ENCODE data around the gene C1S. TPM values are rescaled to one million over a fixed set of nuclear protein-coding genes. Genes with fewer than 3 reads are reported as not detected.

The C1S gene
- total RNA-seq, 1 experiment from 2014 or later = 32.4 TPM

GRCh38 chr12:7092986-7093460, 32.5 kb downstream of the C1S start:
- no peaks in the 10 kb centered on the region for H3K9me3 ChIP-seq (ENCODE audit: insufficient read depth, low read depth)
- no peaks in the 10 kb centered on the region for H3K27me3 ChIP-seq (ENCODE audit: insufficient read depth, low read depth)
- CTCF ChIA-PET = interaction anchor here (0.9 kb wide), 1 partner anchor 15 kb away, joined by 4 read pairs; no protein-coding TSS in a partner anchor
- TF ChIP-seq EZH2 (IDR thresholded peaks at IDR 0.05; ENCODE audit: low read depth) (no peak), CTCF (conservative IDR thresholded peaks at IDR 0.05) (no peak)
- H3K36me3 ChIP-seq (ENCODE audit: low read depth) = no peaks in the 10 kb centered on the region
- no peaks in the 10 kb centered on the region for H4K20me1 ChIP-seq (ENCODE audit: insufficient read depth)
- H3K4me1 ChIP-seq (replicated peaks; ENCODE audit: insufficient read depth) = no peaks in the 10 kb centered on the region
- intact Hi-C loops (cut with micrococcal nuclease; ENCODE audit: unreplicated experiment) = loop anchor here (1.0 to 5.0 kb wide), 8 partner anchors 16 to 221 kb away; partner anchors contain the start of genes C1RL, C1S, EMG1 and LPCAT3
- no peaks in the 10 kb centered on the region for H3K79me2 ChIP-seq (ENCODE audit: low read depth)
- H3K27ac ChIP-seq = no peak overlapping the region
- DNase-seq = no peak
- no peak overlapping the region for H3K4me3 ChIP-seq
- H2AFZ ChIP-seq = no peak overlapping the region
- peaks cover 3% of the 10 kb centered on the region; the same call in 1 of the 2 replicates for H3F3A ChIP-seq (ENCODE audit: insufficient read depth, low read depth)
- no peak overlapping the region for H3K4me2 ChIP-seq
- BruUV-seq (replicated peaks) = no TSS peak
- POLR2A ChIA-PET (ENCODE audit: unreplicated experiment) = interaction anchor here (0.5 to 0.7 kb wide), 2 partner anchors 16 to 164 kb away, joined by 3 read pairs; no protein-coding TSS in a partner anchor
- no peaks in the 10 kb centered on the region for H3K9me2 ChIP-seq (ENCODE audit: insufficient read depth)

GRCh38 chr12:7093486-7093885, 33.0 kb downstream of the C1S start:
- ChIA-PET POLR2A (ENCODE audit: unreplicated experiment) (interaction anchor here (0.6 to 0.7 kb wide), 4 partner anchors 14 to 132 kb away, joined by 4 to 9 read pairs (median 6); no protein-coding TSS in a partner anchor), CTCF (interaction anchor here (0.6 to 1.1 kb wide), 3 partner anchors 14 to 98 kb away, joined by 3 to 7 read pairs (median 3); no protein-coding TSS in a partner anchor)
- intact Hi-C loops (cut with micrococcal nuclease; ENCODE audit: unreplicated experiment) = loop anchor here (2.0 to 5.0 kb wide), 2 partner anchors 123 to 221 kb away; partner anchors contain the start of genes EMG1, PHB2 and SPSB2
- Histone ChIP-seq H3K9me2 (ENCODE audit: insufficient read depth) (no peaks in the 10 kb centered on the region), H2AFZ (no peak overlapping the region), H3K27me3 (ENCODE audit: insufficient read depth, low read depth) (no peaks in the 10 kb centered on the region), H3K4me3 (no peak overlapping the region), H3K79me2 (ENCODE audit: low read depth) (no peaks in the 10 kb centered on the region), H3K4me1 (replicated peaks; ENCODE audit: insufficient read depth) (no peaks in the 10 kb centered on the region), H3K9me3 (ENCODE audit: insufficient read depth, low read depth) (no peaks in the 10 kb centered on the region), H3K36me3 (ENCODE audit: low read depth) (no peaks in the 10 kb centered on the region), H4K20me1 (ENCODE audit: insufficient read depth) (no peaks in the 10 kb centered on the region), H3K4me2 (no peak overlapping the region), H3F3A (ENCODE audit: insufficient read depth, low read depth) (peaks cover 3% of the 10 kb centered on the region; the same call in 1 of the 2 replicates), H3K27ac (no peak overlapping the region)
- no peak for TF ChIP-seq CTCF (conservative IDR thresholded peaks at IDR 0.05)
- TF ChIP-seq EZH2 (IDR thresholded peaks at IDR 0.05; ENCODE audit: low read depth) = no peak
- BruUV-seq (replicated peaks) = no TSS peak
- DNase-seq = no peak

- intact Hi-C loops (cut with micrococcal nuclease; ENCODE audit: unreplicated experiment) = loop anchor here (2.0 to 5.0 kb wide), 2 partner anchors 123 to 222 kb away; partner anchors contain the start of genes EMG1, PHB2 and SPSB2
- no peak overlapping the region for H2AFZ ChIP-seq
- ChIA-PET CTCF (interaction anchor here (0.6 to 1.1 kb wide), 4 partner anchors 14 to 98 kb away, joined by 3 to 7 read pairs (median 3); no protein-coding TSS in a partner anchor), POLR2A (ENCODE audit: unreplicated experiment) (interaction anchor here (0.6 to 0.7 kb wide), 5 partner anchors 14 to 132 kb away, joined by 3 to 9 read pairs (median 5); no protein-coding TSS in a partner anchor)
- H3F3A ChIP-seq (ENCODE audit: insufficient read depth, low read depth) = peaks cover 3% of the 10 kb centered on the region; the same call in 1 of the 2 replicates
- H3K4me1 ChIP-seq (replicated peaks; ENCODE audit: insufficient read depth) = no peaks in the 10 kb centered on the region
- no TSS peak for BruUV-seq (replicated peaks)
- H3K27me3 ChIP-seq (ENCODE audit: insufficient read depth, low read depth) = no peaks in the 10 kb centered on the region
- H3K4me2 ChIP-seq = no peak overlapping the region
- H3K9me3 ChIP-seq (ENCODE audit: insufficient read depth, low read depth) = no peaks in the 10 kb centered on the region
- H3K36me3 ChIP-seq (ENCODE audit: low read depth) = no peaks in the 10 kb centered on the region
- H3K4me3 ChIP-seq = no peak overlapping the region
- no peak for DNase-seq
- no peaks in the 10 kb centered on the region for H4K20me1 ChIP-seq (ENCODE audit: insufficient read depth)
- no peaks in the 10 kb centered on the region for H3K9me2 ChIP-seq (ENCODE audit: insufficient read depth)
- no peak for TF ChIP-seq CTCF (conservative IDR thresholded peaks at IDR 0.05)
- no peak for TF ChIP-seq EZH2 (IDR thresholded peaks at IDR 0.05; ENCODE audit: low read depth)
- no peak overlapping the region for H3K27ac ChIP-seq
- no peaks in the 10 kb centered on the region for H3K79me2 ChIP-seq (ENCODE audit: low read depth)
Measured at GRCh38 chr12:7093892-7094291, 33.4 kb downstream of the C1S start.
